COLO829 (cell line): ENCODE results near the gene APPL1.
"Not testable (repeated sequence)": the region's sequence is repeated elsewhere in the genome, so short reads cannot be mapped to it uniquely, and the experiment has no call there.

Experiments
- DNase-seq: peaks from one replicate; pipeline ENCODE4 v3.0.0; 2012; ENCODE audit warnings: low spot score

APPL1 gene

GRCh38 chr3:57268416-57268815 lies 40.9 kb downstream of the APPL1 start:
- no peak for DNase-seq

GRCh38 chr3:57274845-57275244 lies 47.3 kb downstream of the APPL1 start:
- no peak for DNase-seq

- no peak for DNase-seq
These were observed 47.9 kb downstream of the APPL1 start for GRCh38 chr3:57275393-57275792.

GRCh38 chr3:57278237-57278636 lies 50.7 kb downstream of the APPL1 start:
- no peak for DNase-seq

- DNase-seq: no peak
These were observed 52.2 kb downstream of the APPL1 start for GRCh38 chr3:57279685-57280084.

- DNase-seq: no peak
These were observed 54.2 kb downstream of the APPL1 start for GRCh38 chr3:57281715-57282114.

- DNase-seq: no peak
These were observed 55.8 kb downstream of the APPL1 start for GRCh38 chr3:57283334-57283733.

- DNase-seq: no peak
These were observed 59.7 kb downstream of the APPL1 start for GRCh38 chr3:57287205-57287604.

GRCh38 chr3:57288403-57288802 lies 60.9 kb downstream of the APPL1 start:
- DNase-seq: no peak

- peak; percentile 15 for DNase-seq
These were observed 64.8 kb downstream of the APPL1 start, which contains the start of gene ASB14 for GRCh38 chr3:57292159-57292896. Gene ASB14 (minus strand): TSS chr3:57292685. CDS start chr3:57292033, 652 bp downstream.

GRCh38 chr3:57292897-57293526 lies 65.5 kb downstream of the APPL1 start:
- no peak for DNase-seq

- DNase-seq: no peak
These were observed 70.5 kb downstream of the APPL1 start for GRCh38 chr3:57298041-57298440.

- not testable (repeated sequence) for DNase-seq
These were observed 76.0 kb downstream of the APPL1 start for GRCh38 chr3:57303520-57303919.

- no peak for DNase-seq
These were observed 82.3 kb downstream of the APPL1 start for GRCh38 chr3:57309769-57310360.

- no peak for DNase-seq
These were observed 86.7 kb downstream of the APPL1 start for GRCh38 chr3:57314204-57314603.
